ENCODE results near the gene ARL15. TPM values are rescaled to one million over a fixed set of nuclear protein-coding genes. Genes with fewer than 3 reads are reported as not detected.
A peak's percentile ranks its signal among the peaks of the same experiment; 100 is the strongest.
"Not testable (repeated sequence)": the region's sequence is repeated elsewhere in the genome, so short reads cannot be mapped to it uniquely, and the experiment has no call there.

Gene ARL15
- total and polyA plus RNA-seq, 8 donors = 20.2 to 27.7 (median 25.1) TPM

DNA sequence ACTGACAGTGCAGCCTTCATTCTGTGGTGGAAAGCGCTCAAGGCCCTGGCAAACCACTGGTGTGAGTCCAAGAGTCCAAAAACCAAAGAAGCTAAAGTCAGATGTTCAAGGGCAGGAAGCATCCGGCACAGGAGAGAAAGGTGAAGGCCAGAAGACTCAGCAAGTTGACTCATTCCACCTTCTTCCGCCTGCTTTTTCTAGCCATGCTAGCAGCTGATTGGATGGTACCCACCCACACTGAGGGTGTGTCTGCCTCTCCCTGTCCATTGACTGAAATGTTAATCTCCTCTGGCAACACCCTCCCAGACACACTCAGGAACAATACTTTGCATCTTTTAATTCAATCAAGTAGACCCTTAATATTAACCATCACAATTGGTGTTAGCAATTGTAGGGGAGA, 453.9 kb downstream of the ARL15 start:
- Histone ChIP-seq H3K9me3 (peaks cover 0 to 21% of the 10 kb centered on the region in 2 donors), H3K27me3 (no peaks in the 10 kb centered on the region), H3K27ac (no peak overlapping the region), H3K4me3 (no peak overlapping the region), H3K36me3 (no peaks in the 10 kb centered on the region), H3K4me1 (no peaks in the 10 kb centered on the region)
- ATAC-seq = no peak
- no peak for TF ChIP-seq CTCF (IDR thresholded peaks at IDR 0.05)
- intact Hi-C loops (cut with DNase I) = no loop called here
- no peak for DNase-seq

DNA sequence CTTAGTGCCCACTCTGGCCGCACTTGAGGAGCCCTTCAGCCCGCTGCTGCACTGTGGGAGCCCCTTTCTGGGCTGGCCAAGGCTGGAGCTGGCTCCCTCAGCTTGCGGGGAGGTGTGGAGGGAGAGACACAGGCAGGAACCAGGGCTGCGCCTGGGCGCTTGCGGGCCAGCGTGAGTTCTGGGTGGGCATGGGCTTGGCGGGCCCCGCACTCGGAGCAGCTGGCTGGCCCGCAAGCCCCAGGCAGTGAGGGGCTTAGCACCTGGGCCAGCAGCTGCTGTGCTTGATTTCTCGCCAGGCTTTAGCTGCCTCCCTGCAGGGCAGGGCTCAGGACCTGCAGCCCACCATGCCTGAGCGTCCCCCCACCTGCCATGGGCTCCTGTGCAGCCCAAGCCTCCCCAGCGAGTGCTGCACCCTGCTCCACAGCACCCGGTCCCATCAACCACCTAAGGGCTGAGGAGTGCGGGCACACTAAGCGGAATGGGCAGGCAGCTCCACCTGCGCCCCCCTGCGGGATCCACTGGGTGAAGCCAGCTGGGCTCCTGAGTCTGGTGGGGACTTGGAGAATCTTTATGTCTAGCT, 473.4 kb downstream of the ARL15 start:
- H3K4me3 ChIP-seq; ATAC-seq; H3K27me3 ChIP-seq; H3K36me3 ChIP-seq; H3K27ac ChIP-seq; H3K4me1 ChIP-seq; intact Hi-C loops (cut with DNase I): not testable (repeated sequence)
- peaks cover 0 to 18% of the 10 kb centered on the region in 2 donors for H3K9me3 ChIP-seq
- DNase-seq = peak in 1 of 4 donors; percentile 70

DNA sequence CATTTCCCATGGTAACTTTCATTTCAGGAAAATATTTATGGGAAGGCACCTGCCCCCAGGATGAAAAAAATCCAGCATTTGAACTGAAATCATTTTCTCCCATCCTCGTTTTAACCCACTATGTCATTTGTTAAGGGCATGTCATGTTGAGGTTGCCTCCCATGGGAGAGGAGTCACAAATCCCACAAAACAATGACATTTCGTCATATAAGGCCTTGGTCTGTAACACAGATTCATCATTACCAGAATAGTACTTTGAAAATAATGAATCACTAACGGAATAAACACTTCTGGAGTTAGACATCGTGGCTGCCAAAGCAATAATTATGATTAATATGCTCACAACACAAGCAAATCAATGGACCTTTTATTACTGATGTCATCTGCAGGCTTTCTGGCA, 475.9 kb downstream of the ARL15 start:
- Histone ChIP-seq H3K4me1 (no peaks in the 10 kb centered on the region), H3K4me3 (no peak overlapping the region), H3K27me3 (no peaks in the 10 kb centered on the region), H3K27ac (no peak overlapping the region), H3K9me3 (peaks cover 0 to 10% of the 10 kb centered on the region in 2 donors), H3K36me3 (no peaks in the 10 kb centered on the region)
- no peak for TF ChIP-seq CTCF (IDR thresholded peaks at IDR 0.05)
- DNase-seq (no peak), ATAC-seq (no peak)
- intact Hi-C loops (cut with DNase I) = no loop called here

Small RNA genes lying within 50 kb of the gene (microRNA-seq; reads per million reads assigned to microRNA genes)
- gene MIR4459 (0 reads per million in 2 donors), gene MIR581 (0.14 to 0.17 reads per million in 2 donors)

Other genes with a start within 250 kb of the ARL15 start
- gene HSPB3, start 145.1 kb upstream of the ARL15 start, total RNA-seq = 1 to 10 TPM in 1 of 2 donors, under 1 TPM in 1; 0.32 to 1.1 TPM
- under 1 TPM in 2 of 6 donors, not detected in 4; 0.21 to 0.25 TPM for gene HSPB3, start 145.1 kb upstream of the ARL15 start, polyA plus RNA-seq (ENCODE audit: insufficient read length in 6 of 6)
- gene SNX18, start 207.2 kb upstream of the ARL15 start, total RNA-seq = 10 to 100 TPM; 32.2 to 39.2 TPM
- 10 to 100 TPM; 15.3 to 23.1 (median 19.3) TPM for gene SNX18, start 207.2 kb upstream of the ARL15 start, polyA plus RNA-seq (ENCODE audit: insufficient read length in 6 of 6)